Neural cell (in vitro differentiated cells): ENCODE results near the gene SF3B4. TPM values are rescaled to one million over a fixed set of nuclear protein-coding genes. Genes with fewer than 3 reads are reported as not detected.

Source experiments
- H2AFZ ChIP-seq: fragments of 200-600, 300-800 bp; sonication (generic), shearing (Covaris generic); 2 replicates; pipeline ENCODE4 v1.6.0; 2014; ENCODE audit warnings: low read depth, mild to moderate bottlenecking, antibody characterized with exemption, low read length, moderate library complexity
- H3F3A ChIP-seq: fragments of 200-600 bp; shearing (Covaris generic); 2 replicates; pipeline ENCODE4 v1.6.1; 2016; ENCODE audit warnings: mild to moderate bottlenecking, moderate library complexity, mixed read lengths, antibody characterized with exemption, low read length; ENCODE audit not compliant: insufficient read depth, poor library complexity, severe bottlenecking
- H3K27ac ChIP-seq: fragments of 200-600, 300-800 bp; sonication (generic), shearing (Covaris generic); 2 replicates; pipeline ENCODE4 v1.5.1; 2014; ENCODE audit warnings: mild to moderate bottlenecking, low read length, moderate library complexity
- H3K27me3 ChIP-seq: fragments of 300-800, 200-600 bp; sonication (generic), shearing (Covaris generic); 2 replicates; pipeline ENCODE4 v1.6.0; 2014; ENCODE audit warnings: mild to moderate bottlenecking, low read depth, low read length, moderate library complexity; ENCODE audit not compliant: insufficient read depth
- H3K36me3 ChIP-seq: fragments of 300-800, 200-600 bp; sonication (generic), shearing (Covaris generic); 2 replicates; pipeline ENCODE4 v1.5.1; 2014; ENCODE audit warnings: mild to moderate bottlenecking, antibody characterized with exemption, low read length, moderate library complexity; ENCODE audit not compliant: insufficient read depth
- H3K4me2 ChIP-seq: fragments of 300-800, 200-600 bp; sonication (generic), shearing (Covaris generic); 2 replicates; pipeline ENCODE4 v1.6.0; 2014; ENCODE audit warnings: mild to moderate bottlenecking, low read length
- H3K4me3 ChIP-seq: fragments of 300-800, 200-600 bp; sonication (generic), shearing (Covaris generic); 2 replicates; pipeline ENCODE4 v1.5.1; 2014; ENCODE audit warnings: mild to moderate bottlenecking, low read length, moderate library complexity
- H3K79me2 ChIP-seq: fragments of 200-600 bp; shearing (Covaris generic); replicated peaks from 2 replicates; pipeline ENCODE4 v1.6.0; 2014; ENCODE audit warnings: mild to moderate bottlenecking, low read length, moderate library complexity; ENCODE audit not compliant: insufficient read depth
- H3K9ac ChIP-seq: fragments of 300-800, 200-600 bp; sonication (generic), shearing (Covaris generic); 2 replicates; pipeline ENCODE4 v1.6.1; 2016; ENCODE audit warnings: mild to moderate bottlenecking, low read length, mixed read lengths
- H3K9me2 ChIP-seq: fragments of 200-600 bp; shearing (Covaris generic); 2 replicates; pipeline ENCODE4 v1.6.1; 2016; ENCODE audit warnings: mild to moderate bottlenecking, low read length, mixed read lengths; ENCODE audit not compliant: insufficient read depth
- H3K9me3 ChIP-seq: fragments of 200-600, 300-800 bp; sonication (generic), shearing (Covaris generic); 2 replicates; pipeline ENCODE4 v1.6.1; 2016; ENCODE audit warnings: mild to moderate bottlenecking, mixed run types, low read length, moderate library complexity, mixed read lengths
- H4K20me1 ChIP-seq: fragments of 200-600 bp; shearing (Covaris generic); 2 replicates; pipeline ENCODE4 v1.6.1; 2016; ENCODE audit warnings: mild to moderate bottlenecking, mixed run types; ENCODE audit not compliant: insufficient read depth
- EP300 ChIP-seq: fragments of 450-650 bp; conservative IDR thresholded peaks from 2 replicates; pipeline ENCODE4 v1.6.1; 2014; ENCODE audit warnings: antibody characterized with exemption, mild to moderate bottlenecking, moderate library complexity; ENCODE audit not compliant: poor library complexity, severe bottlenecking
- EZH2 ChIP-seq: fragments of 200-600, 300-800 bp; shearing (Covaris generic), sonication (generic); IDR thresholded peaks from 2 replicates; pipeline ENCODE4 v1.6.1; 2014; ENCODE audit warnings: antibody characterized with exemption, low read length, borderline replicate concordance, mild to moderate bottlenecking; ENCODE audit not compliant: insufficient read depth, poor library complexity, severe bottlenecking
- MXI1 ChIP-seq: fragments of 450-650 bp; conservative IDR thresholded peaks from 2 replicates; pipeline ENCODE4 v1.6.1; 2014; ENCODE audit warnings: antibody characterized with exemption, mild to moderate bottlenecking; ENCODE audit not compliant: poor library complexity, severe bottlenecking
- POLR2AphosphoS5 ChIP-seq: IDR thresholded peaks from 2 replicates; pipeline ENCODE4 v1.6.1; 2012
- RAD21 ChIP-seq: fragments of 450-650 bp; conservative IDR thresholded peaks from 2 replicates; pipeline ENCODE4 v1.6.1; 2014; ENCODE audit warnings: antibody characterized with exemption, mild to moderate bottlenecking, moderate library complexity
- SMC3 ChIP-seq: fragments of 450-650 bp; conservative IDR thresholded peaks from 2 replicates; pipeline ENCODE4 v1.6.1; 2014; ENCODE audit warnings: antibody characterized with exemption, mild to moderate bottlenecking, moderate library complexity; ENCODE audit not compliant: poor library complexity
- TAF1 ChIP-seq: IDR thresholded peaks from 2 replicates; pipeline ENCODE4 v1.6.1; 2012; ENCODE audit warnings: low read depth
- polyA plus RNA-seq: library from polyadenylated mRNA; depleted of rRNA; stranded (reverse); fragments of >200 nt; gene quantifications from 2 replicates; pipeline ENCODE4 v1.2.3, GENCODE V29; 2014
- TF ChIP-seq, protein P1 (sequence below): fragments of 450-650 bp; IDR thresholded peaks from 2 replicates; pipeline ENCODE4 v1.5.1; 2014; ENCODE audit warnings: antibody characterized with exemption, mild to moderate bottlenecking, moderate library complexity; ENCODE audit not compliant: poor library complexity, severe bottlenecking
- TF ChIP-seq, protein P2 (sequence below): IDR thresholded peaks from 2 replicates; pipeline ENCODE4 v1.6.1; 2012; ENCODE audit warnings: borderline replicate concordance

Gene SF3B4
- polyA plus RNA-seq, 1 donor from 2014 or later, result 14.1 TPM

DNA sequence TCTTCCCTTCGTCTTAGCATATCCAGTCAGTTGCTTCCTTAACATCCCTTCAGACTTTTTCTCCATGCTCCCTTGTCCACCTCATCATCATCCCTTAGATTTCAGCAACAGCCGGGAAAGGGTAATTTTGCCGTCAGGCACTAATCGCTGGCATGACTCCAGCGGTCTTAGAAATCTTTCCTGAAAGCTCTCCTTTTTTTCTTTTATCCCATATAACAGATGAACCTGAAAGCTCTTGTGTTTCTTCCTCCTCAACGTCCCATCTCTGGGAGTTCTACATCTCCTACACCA, 38.7 kb downstream of the SF3B4 start:
- Histone ChIP-seq H3F3A (peaks cover 9% of the 10 kb centered on the region), H2AFZ (peak overlapping the region; percentile 57), H3K27me3 (no peaks in the 10 kb centered on the region), H3K36me3 (no peaks in the 10 kb centered on the region), H3K79me2 (peaks cover 19% of the 10 kb centered on the region), H3K9me3 (no peaks in the 10 kb centered on the region), H3K9me2 (no peaks in the 10 kb centered on the region), H3K9ac (peak overlapping the region; percentile 93), H3K27ac (peak overlapping the region; percentile 97), H3K4me2 (peak overlapping the region; percentile 71), H4K20me1 (no peaks in the 10 kb centered on the region), H3K4me3 (peak overlapping the region; percentile 82)
- TF ChIP-seq, protein P1, sequence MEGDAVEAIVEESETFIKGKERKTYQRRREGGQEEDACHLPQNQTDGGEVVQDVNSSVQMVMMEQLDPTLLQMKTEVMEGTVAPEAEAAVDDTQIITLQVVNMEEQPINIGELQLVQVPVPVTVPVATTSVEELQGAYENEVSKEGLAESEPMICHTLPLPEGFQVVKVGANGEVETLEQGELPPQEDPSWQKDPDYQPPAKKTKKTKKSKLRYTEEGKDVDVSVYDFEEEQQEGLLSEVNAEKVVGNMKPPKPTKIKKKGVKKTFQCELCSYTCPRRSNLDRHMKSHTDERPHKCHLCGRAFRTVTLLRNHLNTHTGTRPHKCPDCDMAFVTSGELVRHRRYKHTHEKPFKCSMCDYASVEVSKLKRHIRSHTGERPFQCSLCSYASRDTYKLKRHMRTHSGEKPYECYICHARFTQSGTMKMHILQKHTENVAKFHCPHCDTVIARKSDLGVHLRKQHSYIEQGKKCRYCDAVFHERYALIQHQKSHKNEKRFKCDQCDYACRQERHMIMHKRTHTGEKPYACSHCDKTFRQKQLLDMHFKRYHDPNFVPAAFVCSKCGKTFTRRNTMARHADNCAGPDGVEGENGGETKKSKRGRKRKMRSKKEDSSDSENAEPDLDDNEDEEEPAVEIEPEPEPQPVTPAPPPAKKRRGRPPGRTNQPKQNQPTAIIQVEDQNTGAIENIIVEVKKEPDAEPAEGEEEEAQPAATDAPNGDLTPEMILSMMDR, result no peak
- TF ChIP-seq POLR2AphosphoS5 (no peak), EZH2 (no peak), EP300 (no peak), SMC3 (no peak), MXI1 (no peak), RAD21 (no peak), TAF1 (no peak)
- TF ChIP-seq, protein P2, sequence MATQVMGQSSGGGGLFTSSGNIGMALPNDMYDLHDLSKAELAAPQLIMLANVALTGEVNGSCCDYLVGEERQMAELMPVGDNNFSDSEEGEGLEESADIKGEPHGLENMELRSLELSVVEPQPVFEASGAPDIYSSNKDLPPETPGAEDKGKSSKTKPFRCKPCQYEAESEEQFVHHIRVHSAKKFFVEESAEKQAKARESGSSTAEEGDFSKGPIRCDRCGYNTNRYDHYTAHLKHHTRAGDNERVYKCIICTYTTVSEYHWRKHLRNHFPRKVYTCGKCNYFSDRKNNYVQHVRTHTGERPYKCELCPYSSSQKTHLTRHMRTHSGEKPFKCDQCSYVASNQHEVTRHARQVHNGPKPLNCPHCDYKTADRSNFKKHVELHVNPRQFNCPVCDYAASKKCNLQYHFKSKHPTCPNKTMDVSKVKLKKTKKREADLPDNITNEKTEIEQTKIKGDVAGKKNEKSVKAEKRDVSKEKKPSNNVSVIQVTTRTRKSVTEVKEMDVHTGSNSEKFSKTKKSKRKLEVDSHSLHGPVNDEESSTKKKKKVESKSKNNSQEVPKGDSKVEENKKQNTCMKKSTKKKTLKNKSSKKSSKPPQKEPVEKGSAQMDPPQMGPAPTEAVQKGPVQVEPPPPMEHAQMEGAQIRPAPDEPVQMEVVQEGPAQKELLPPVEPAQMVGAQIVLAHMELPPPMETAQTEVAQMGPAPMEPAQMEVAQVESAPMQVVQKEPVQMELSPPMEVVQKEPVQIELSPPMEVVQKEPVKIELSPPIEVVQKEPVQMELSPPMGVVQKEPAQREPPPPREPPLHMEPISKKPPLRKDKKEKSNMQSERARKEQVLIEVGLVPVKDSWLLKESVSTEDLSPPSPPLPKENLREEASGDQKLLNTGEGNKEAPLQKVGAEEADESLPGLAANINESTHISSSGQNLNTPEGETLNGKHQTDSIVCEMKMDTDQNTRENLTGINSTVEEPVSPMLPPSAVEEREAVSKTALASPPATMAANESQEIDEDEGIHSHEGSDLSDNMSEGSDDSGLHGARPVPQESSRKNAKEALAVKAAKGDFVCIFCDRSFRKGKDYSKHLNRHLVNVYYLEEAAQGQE, result no peak

DNA sequence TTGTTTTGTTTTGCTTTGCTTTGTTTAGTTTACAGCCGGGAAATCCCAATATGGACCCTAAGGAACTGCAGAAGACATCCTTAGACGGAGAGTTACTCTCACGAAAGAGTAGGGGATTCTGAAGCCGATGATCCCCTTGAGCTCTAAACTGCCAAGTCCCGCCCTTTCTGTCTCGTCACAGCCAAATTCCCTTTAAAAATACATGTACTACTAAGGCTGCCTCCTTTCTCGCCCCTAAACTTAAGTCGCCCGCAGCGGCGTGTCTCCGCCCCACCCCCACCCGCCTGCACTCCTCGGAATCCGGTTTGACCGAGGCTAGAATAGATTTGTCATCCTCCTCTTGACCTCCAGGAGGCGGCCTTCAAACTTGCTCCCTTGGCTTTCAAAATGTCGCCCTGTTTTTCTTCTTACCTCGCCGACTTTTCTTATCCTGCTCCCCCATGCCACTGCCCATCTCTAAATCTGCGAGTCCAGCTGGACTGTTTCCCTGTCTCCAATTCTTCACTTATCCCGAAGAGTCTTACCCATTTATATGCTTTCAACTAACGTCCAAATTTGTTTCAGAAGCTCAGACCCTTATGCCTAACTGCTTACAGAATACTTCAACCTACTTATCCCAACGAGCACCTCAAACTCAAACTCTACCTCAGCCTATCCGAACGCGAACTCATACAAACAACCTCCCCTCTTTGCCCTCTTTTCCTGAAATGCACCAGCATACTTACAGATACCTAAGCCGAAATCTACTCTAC, 39.2 kb downstream of the SF3B4 start:
- Histone ChIP-seq H3K9me2 (no peaks in the 10 kb centered on the region), H2AFZ (peak overlapping the region; percentile 57), H3K9ac (peak overlapping the region; percentile 93), H3K27ac (peak overlapping the region; percentile 97), H3K4me3 (peak overlapping the region; percentile 82), H3K27me3 (no peaks in the 10 kb centered on the region), H3K9me3 (no peaks in the 10 kb centered on the region), H3F3A (peaks cover 9% of the 10 kb centered on the region), H3K79me2 (peaks cover 24% of the 10 kb centered on the region), H4K20me1 (no peaks in the 10 kb centered on the region), H3K36me3 (no peaks in the 10 kb centered on the region), H3K4me2 (peak overlapping the region; percentile 71)
- peak; percentile 41 for TF ChIP-seq POLR2AphosphoS5
- TF ChIP-seq EP300, result peak; percentile 30
- no peak for TF ChIP-seq EZH2
- TF ChIP-seq, protein P1, result peak; percentile 85
- peak; percentile 79 for TF ChIP-seq SMC3
- no peak for TF ChIP-seq TAF1
- TF ChIP-seq MXI1, result peak; percentile 61
- peak; percentile 65 for TF ChIP-seq RAD21
- TF ChIP-seq, protein P2, result no peak
